Measurements from ENCODE around the gene NCKAP1. TPM values are rescaled to one million over a fixed set of nuclear protein-coding genes. Genes with fewer than 3 reads are reported as not detected.

NCKAP1 gene
- total RNA-seq, 4 donors from 2014 or later = 94.5 to 146 (median 116) TPM

GRCh38 chr2:182916417-182916816, 121.8 kb downstream of the NCKAP1 start:
- no peak overlapping the region for H3K27ac ChIP-seq
- no peak for DNase-seq (ENCODE audit: low spot score in 2 of 2)
- H3K4me1 ChIP-seq = no peaks in the 10 kb centered on the region
- H3K4me3 ChIP-seq = no peak overlapping the region
- TF ChIP-seq CTCF (IDR thresholded peaks at IDR 0.05) (no peak), EP300 (IDR thresholded peaks at IDR 0.05) (no peak), POLR2AphosphoS5 (IDR thresholded peaks at IDR 0.05) (no peak), POLR2A (IDR thresholded peaks at IDR 0.05) (no peak)
- 100% methylated on average over 2 of the region's 2 CpGs for WGBS
- H3K9me3 ChIP-seq = no peaks in the 10 kb centered on the region
- H3K36me3 ChIP-seq = peaks cover 33% of the 10 kb centered on the region
- no peaks in the 10 kb centered on the region for H3K27me3 ChIP-seq

GRCh38 chr2:182915369-182916326, 122.6 kb downstream of the NCKAP1 start:
- no peak overlapping the region for H3K4me3 ChIP-seq
- peaks cover 36% of the 10 kb centered on the region for H3K36me3 ChIP-seq
- H3K27me3 ChIP-seq = no peaks in the 10 kb centered on the region
- H3K4me1 ChIP-seq = no peaks in the 10 kb centered on the region
- TF ChIP-seq POLR2AphosphoS5 (IDR thresholded peaks at IDR 0.05) (no peak), EP300 (IDR thresholded peaks at IDR 0.05) (no peak), POLR2A (IDR thresholded peaks at IDR 0.05) (no peak), CTCF (IDR thresholded peaks at IDR 0.05) (no peak)
- H3K9me3 ChIP-seq = no peaks in the 10 kb centered on the region
- no peak overlapping the region for H3K27ac ChIP-seq
- 84% methylated on average over 6 of the region's 6 CpGs for WGBS
- no peak for DNase-seq (ENCODE audit: low spot score in 2 of 2)

GRCh38 chr2:182914852-182915251, 123.4 kb downstream of the NCKAP1 start:
- 54% methylated on average over 1 of the region's 1 CpG for WGBS
- peaks cover 43% of the 10 kb centered on the region for H3K36me3 ChIP-seq
- TF ChIP-seq CTCF (IDR thresholded peaks at IDR 0.05) = no peak
- no peak for TF ChIP-seq POLR2AphosphoS5 (IDR thresholded peaks at IDR 0.05)
- TF ChIP-seq POLR2A (IDR thresholded peaks at IDR 0.05) = no peak
- TF ChIP-seq EP300 (IDR thresholded peaks at IDR 0.05) = no peak

GRCh38 chr2:182913064-182913463, 125.2 kb downstream of the NCKAP1 start:
- Histone ChIP-seq H3K27me3 (no peaks in the 10 kb centered on the region), H3K4me1 (no peaks in the 10 kb centered on the region), H3K9me3 (no peaks in the 10 kb centered on the region), H3K27ac (no peak overlapping the region), H3K36me3 (peaks cover 44% of the 10 kb centered on the region), H3K4me3 (no peak overlapping the region)
- no peak for DNase-seq (ENCODE audit: low spot score in 2 of 2)
- TF ChIP-seq POLR2AphosphoS5 (IDR thresholded peaks at IDR 0.05) (no peak), POLR2A (IDR thresholded peaks at IDR 0.05) (no peak), EP300 (IDR thresholded peaks at IDR 0.05) (no peak)
- WGBS = 86% methylated on average over 1 of the region's 1 CpG

More at GRCh38 chr2:182914852-182915251, 123.4 kb downstream of the NCKAP1 start:
- DNase-seq (ENCODE audit: low spot score in 2 of 2) = no peak
- no peaks in the 10 kb centered on the region for H3K9me3 ChIP-seq
- no peaks in the 10 kb centered on the region for H3K4me1 ChIP-seq
- no peak overlapping the region for H3K27ac ChIP-seq
- no peaks in the 10 kb centered on the region for H3K27me3 ChIP-seq
- no peak overlapping the region for H3K4me3 ChIP-seq

GRCh38 chr2:182912518-182912915, 125.7 kb downstream of the NCKAP1 start:
- Histone ChIP-seq H3K36me3 (peaks cover 44% of the 10 kb centered on the region), H3K4me1 (no peaks in the 10 kb centered on the region), H3K27me3 (no peaks in the 10 kb centered on the region), H3K27ac (no peak overlapping the region), H3K4me3 (no peak overlapping the region), H3K9me3 (no peaks in the 10 kb centered on the region)
- WGBS = 74% methylated on average over 3 of the region's 3 CpGs
- no peak for DNase-seq (ENCODE audit: low spot score in 2 of 2)
- TF ChIP-seq POLR2A (IDR thresholded peaks at IDR 0.05) = no peak
- TF ChIP-seq POLR2AphosphoS5 (IDR thresholded peaks at IDR 0.05) = no peak
- TF ChIP-seq CTCF (IDR thresholded peaks at IDR 0.05) = no peak
- no peak for TF ChIP-seq EP300 (IDR thresholded peaks at IDR 0.05)

All from suprapubic skin (tissue), 4 donors.